H1 (cell line): Measurements from ENCODE around the gene MCRS1. TPM values are rescaled to one million over a fixed set of nuclear protein-coding genes. Genes with fewer than 3 reads are reported as not detected.
A peak's percentile ranks its signal among the peaks of the same experiment; 100 is the strongest.

ENCODE experiments used
- CTCF ChIA-PET: fragments of 300-600 bp; sonication (Branson Sonifier 250); formaldehyde crosslinking; loops from one replicate; lab custom pipeline; 2021; ENCODE audit not compliant: partially characterized antibody; lab: Charles Lee
- POLR2A ChIA-PET: fragments of 300-600 bp; sonication (Branson Sonifier 250); formaldehyde crosslinking; loops from one replicate; lab custom pipeline; 2021; ENCODE audit warnings: inconsistent platforms; ENCODE audit not compliant: partially characterized antibody; lab: Charles Lee
- DNase-seq, 2 experiments: peaks; one replicate each; pipeline versions ENCODE4 v3.0.0 to v3.0.0-alpha.2; 2010 to 2022; ENCODE audit warnings: low spot score in 2 of 2, low read depth in 1 of 2, mixed read lengths in 1 of 2
- FAIRE-seq: peaks from 2 replicates; lab custom pipeline; 2011; peaks lifted over from hg19 to GRCh38; lab: Jason Lieb, UNC
- H2AFZ ChIP-seq: 2 replicates; pipeline ENCODE4 v1.8.1; 2012; ENCODE audit warnings: low read length, inconsistent platforms
- H2AK5ac ChIP-seq: 2 replicates; pipeline ENCODE4 v1.6.1; 2013; ENCODE audit warnings: low read depth, low read length
- H2BK120ac ChIP-seq: replicated peaks from 2 replicates; pipeline ENCODE3; 2013; ENCODE audit warnings: low read depth, low read length, inconsistent platforms
- H2BK12ac ChIP-seq: 2 replicates; pipeline ENCODE4 v1.6.1; 2013; ENCODE audit warnings: low read depth, low read length
- H2BK15ac ChIP-seq: 2 replicates; pipeline ENCODE4 v1.6.1; 2013; ENCODE audit warnings: low read length
- H2BK20ac ChIP-seq: 2 replicates; pipeline ENCODE4 v1.6.1; 2013; ENCODE audit warnings: low read length
- H2BK5ac ChIP-seq: 2 replicates; pipeline ENCODE4 v1.6.1; 2013; ENCODE audit warnings: low read depth, low read length
- H3K14ac ChIP-seq: 2 replicates; pipeline ENCODE4 v1.6.1; 2013; ENCODE audit warnings: inconsistent platforms; ENCODE audit not compliant: insufficient read length
- H3K18ac ChIP-seq: 2 replicates; pipeline ENCODE4 v1.6.1; 2013; ENCODE audit warnings: low read length; ENCODE audit errors: extremely low read depth
- H3K23ac ChIP-seq: 2 replicates; pipeline ENCODE4 v1.6.1; 2013; ENCODE audit warnings: inconsistent platforms; ENCODE audit not compliant: insufficient read length
- H3K23me2 ChIP-seq: 2 replicates; pipeline ENCODE4 v1.6.1; 2013; ENCODE audit warnings: low read depth, low read length
- H3K27ac ChIP-seq: 2 replicates; pipeline ENCODE4 v1.6.1; 2011; ENCODE audit warnings: low read depth, low read length, inconsistent platforms
- H3K27me3 ChIP-seq, 4 experiments: replicated peaks in 1 of 4; 1 replicate in 1 of 4; 2 replicates in 3 of 4; pipeline versions ENCODE4 v1.6.1 to v1.8.1; 2011 to 2013; ENCODE audit warnings: low read length in 3 of 4, mild to moderate bottlenecking in 3 of 4, inconsistent platforms in 2 of 4, mixed read lengths in 2 of 4, moderate library complexity in 1 of 4; ENCODE audit not compliant: control insufficient read depth in 3 of 4, insufficient read depth in 3 of 4; ENCODE audit errors: extremely low read depth in 1 of 4
- H3K36me3 ChIP-seq, 4 experiments: 2 replicates each; pipeline versions ENCODE4 v1.6.1 to v1.8.1; 2011 to 2013; ENCODE audit warnings: mild to moderate bottlenecking in 4 of 4, low read length in 3 of 4, moderate library complexity in 2 of 4, control low read depth in 1 of 4, inconsistent platforms in 1 of 4; ENCODE audit not compliant: insufficient read depth in 4 of 4, control insufficient read depth in 2 of 4
- H3K4ac ChIP-seq: replicated peaks from 2 replicates; pipeline ENCODE3; 2013; ENCODE audit warnings: low read length, low read depth, mixed read lengths, inconsistent platforms; ENCODE audit not compliant: insufficient read length
- H3K4me1 ChIP-seq, 4 experiments: replicated peaks in 1 of 4; 1 replicate in 1 of 4; 2 replicates in 3 of 4; pipeline versions ENCODE4 v1.6.1 to v1.8.1; 2011 to 2013; ENCODE audit warnings: low read length in 3 of 4, inconsistent platforms in 2 of 4, mixed read lengths in 1 of 4; ENCODE audit not compliant: insufficient read depth in 4 of 4, control insufficient read depth in 3 of 4
- H3K4me2 ChIP-seq, 2 experiments: 2 replicates each; pipeline versions ENCODE4 v1.6.1 to v1.8.1; 2011 to 2013; ENCODE audit warnings: low read depth in 2 of 2, low read length in 2 of 2, control low read depth in 1 of 2, inconsistent platforms in 1 of 2, mild to moderate bottlenecking in 1 of 2; ENCODE audit not compliant: insufficient read depth in 1 of 2
- H3K4me3 ChIP-seq, 4 experiments: fragments of 200-600, 300-600 bp in 1 of 4; sonication (generic), shearing (Covaris generic), sonication (Bioruptor Twin) in 1 of 4; 2 replicates each; pipeline versions ENCODE4 v1.5.1 to v1.8.1; 2011 to 2016; ENCODE audit warnings: low read length in 4 of 4, low read depth in 3 of 4, control low read depth in 2 of 4, inconsistent platforms in 2 of 4, mild to moderate bottlenecking in 2 of 4, mixed read lengths in 1 of 4, moderate library complexity in 1 of 4; ENCODE audit not compliant: insufficient read depth in 2 of 4; ENCODE audit errors: extremely low read depth in 1 of 4
- H3K56ac ChIP-seq: replicated peaks from 2 replicates; pipeline ENCODE3; 2013; ENCODE audit warnings: low read depth, mild to moderate bottlenecking, mixed read lengths, low read length, inconsistent platforms; ENCODE audit not compliant: insufficient read length
- H3K79me1 ChIP-seq: 2 replicates; pipeline ENCODE4 v1.6.1; 2013; ENCODE audit warnings: low read depth, low read length, control low read depth
- H3K79me2 ChIP-seq, 2 experiments: 2 replicates each; pipeline versions ENCODE4 v1.6.1 to v1.8.1; 2012 to 2013; ENCODE audit warnings: low read length in 2 of 2, mild to moderate bottlenecking in 2 of 2, inconsistent platforms in 1 of 2; ENCODE audit not compliant: insufficient read depth in 2 of 2, control insufficient read depth in 1 of 2
- H3K9ac ChIP-seq, 4 experiments: replicated peaks in 1 of 4; 1 replicate in 1 of 4; 2 replicates in 3 of 4; pipeline versions ENCODE4 v1.6.1 to v1.8.1; 2011 to 2013; ENCODE audit warnings: low read depth in 3 of 4, low read length in 3 of 4, control low read depth in 2 of 4, mild to moderate bottlenecking in 2 of 4, moderate library complexity in 2 of 4, inconsistent platforms in 1 of 4; ENCODE audit errors: extremely low read depth in 1 of 4
- H3K9me3 ChIP-seq, 2 experiments: 2 replicates each; pipeline versions ENCODE4 v1.6.1 to v1.8.1; 2012 to 2013; ENCODE audit warnings: mild to moderate bottlenecking in 2 of 2, moderate library complexity in 2 of 2, control low read depth in 1 of 2, inconsistent platforms in 1 of 2, low read depth in 1 of 2, low read length in 1 of 2, mixed read lengths in 1 of 2; ENCODE audit not compliant: insufficient read depth in 2 of 2
- H4K20me1 ChIP-seq, 2 experiments: replicated peaks in 1 of 2; 2 replicates each; pipeline versions ENCODE3 to v1.8.1; 2011 to 2013; ENCODE audit warnings: inconsistent platforms in 2 of 2, low read length in 2 of 2, mild to moderate bottlenecking in 1 of 2; ENCODE audit not compliant: insufficient read depth in 2 of 2, control insufficient read depth in 1 of 2
- H4K5ac ChIP-seq: 2 replicates; pipeline ENCODE4 v1.6.1; 2013; ENCODE audit warnings: low read length, low read depth, mixed read lengths, inconsistent platforms; ENCODE audit not compliant: insufficient read length
- H4K8ac ChIP-seq: 2 replicates; pipeline ENCODE4 v1.8.0; 2013; ENCODE audit warnings: mild to moderate bottlenecking, moderate library complexity, low read length, inconsistent platforms; ENCODE audit not compliant: insufficient read depth; ENCODE audit errors: extremely low read depth
- H4K91ac ChIP-seq: replicated peaks from 2 replicates; pipeline ENCODE3; 2013; ENCODE audit warnings: low read length, mixed read lengths, inconsistent platforms; ENCODE audit not compliant: insufficient read length
- EP300 ChIP-seq, 2 experiments: IDR thresholded peaks; 1 replicate in 1 of 2; 2 replicates in 1 of 2; pipeline ENCODE4 v1.6.1; 2011 to 2012; ENCODE audit warnings: low read depth in 2 of 2, low read length in 2 of 2, mild to moderate bottlenecking in 2 of 2, borderline replicate concordance in 1 of 2, inconsistent platforms in 1 of 2, moderate library complexity in 1 of 2
- RFX5 ChIP-seq: IDR thresholded peaks from 2 replicates; pipeline ENCODE4 v1.6.1; 2011; ENCODE audit warnings: low read depth, low read length, improper control_type of control experiment, borderline replicate concordance
- RNF2 ChIP-seq: fragments of 200-900, 300-1000 bp; sonication (generic); IDR thresholded peaks from 2 replicates; pipeline ENCODE4 v1.7.1; 2016; ENCODE audit warnings: borderline replicate concordance, low read depth, mild to moderate bottlenecking, antibody characterized with exemption, low read length; ENCODE audit not compliant: poor library complexity, severe bottlenecking; ENCODE audit errors: missing control alignments
- SP1 ChIP-seq: IDR thresholded peaks from 2 replicates; pipeline ENCODE4 v1.6.1; 2011; ENCODE audit warnings: low read depth, low read length
- SP4 ChIP-seq: IDR thresholded peaks from 2 replicates; pipeline ENCODE4 v1.6.1; 2012; ENCODE audit warnings: low read length, inconsistent platforms
- SUZ12 ChIP-seq: fragments of 200-600 bp; sonication (generic); IDR thresholded peaks from 2 replicates; pipeline ENCODE4 v1.6.1; 2012; ENCODE audit warnings: mild to moderate bottlenecking, inconsistent platforms, low read length, moderate library complexity, mixed read lengths
- WGBS, 2 experiments: shearing (Covaris generic) in 1 of 2; methylation state at CpG; one replicate each; pipeline versions ENCODE4 v1.1.6 to v1.1.7; 2013 to 2015; ENCODE audit warnings: low lambda C conversion rate in 2 of 2, mixed read lengths in 2 of 2, inconsistent platforms in 1 of 2, low coverage in 1 of 2, missing lambda C conversion rate in 1 of 2; ENCODE audit not compliant: insufficient replicate concordance in 2 of 2, insufficient coverage in 1 of 2, insufficient read length in 1 of 2; ENCODE audit errors: extremely low coverage in 1 of 2, missing lambda C conversion rate in 1 of 2; 5-methylcytosine and 5-hydroxymethylcytosine counted together
- polyA plus RNA-seq, 7 experiments: library from polyadenylated mRNA; depleted of rRNA in 3 of 7; stranded (reverse) in 5 of 7; unstranded in 2 of 7; fragments of >200 nt in 5 of 7; fragments of 200-250 nt in 2 of 7; gene quantifications; 1 replicate in 5 of 7; 2 replicates in 1 of 7; 4 replicates in 1 of 7; pipeline versions ENCODE4 v1.2.1 to v1.2.3, GENCODE V29; 2011 to 2013; ENCODE audit warnings: missing spikeins in 2 of 7, mixed read lengths in 2 of 7
- total RNA-seq: library from RNA; stranded (reverse); fragmentation: NEBNext Ultra II Directional; extraction: Animal tissue kit (Norgen Biotek cat#: 25700); gene quantifications from 2 replicates; pipeline ENCODE4 v1.2.1, GENCODE V29; 2021

MCRS1 gene
- total and polyA plus RNA-seq, 2 of the 8 experiments (the other 6 are each of a cell fraction or from before 2014, with no cell fraction given) = 90.3 to 139 TPM

GRCh38 chr12:49543221-49543913 is 24.6 kb downstream of the MCRS1 start:
- H3K14ac ChIP-seq = no peak overlapping the region
- TF ChIP-seq RNF2 (peak; percentile 50), SP4 (no peak), RFX5 (no peak), SP1 (no peak), EP300 (IDR thresholded peaks at IDR 0.05; ENCODE audit: borderline replicate concordance in 1 of 2, low read depth in 2 of 2, low read length in 2 of 2) (no peak), SUZ12 (peak; percentile 22; the same call in 1 of the 2 replicates)
- H4K8ac ChIP-seq = no peak overlapping the region
- no peak overlapping the region for H2BK5ac ChIP-seq
- H3K27me3 ChIP-seq = peaks cover 49 to 98% (median 94%) of the 10 kb centered on the region in 4 experiments
- H3K36me3 ChIP-seq = peaks cover 0 to 6% (median 0%) of the 10 kb centered on the region in 4 experiments; a peak in 1 of 8 replicates
- DNase-seq (no peak), FAIRE-seq (no peak)
- no peak overlapping the region for H3K23ac ChIP-seq
- peak overlapping the region; percentile 25 for H4K91ac ChIP-seq
- no peak overlapping the region for H2BK20ac ChIP-seq
- H4K5ac ChIP-seq = no peak overlapping the region
- H3K79me1 ChIP-seq = no peaks in the 10 kb centered on the region
- no peak overlapping the region for H3K27ac ChIP-seq
- H3K56ac ChIP-seq = no peak overlapping the region
- 73% methylated on average over 20 of the region's 20 CpGs; no CpG with 5 or more reads in 1 of the 2 experiments for WGBS, 2 experiments
- H3K4ac ChIP-seq = peak overlapping the region; percentile 44
- no peak overlapping the region for H2BK120ac ChIP-seq
- ChIA-PET CTCF (interaction anchor here (0.9 to 3.8 kb wide), 10 partner anchors 9 to 255 kb away, joined by 3 to 23 read pairs (median 4); no protein-coding TSS in a partner anchor), POLR2A (interaction anchor here (1.4 to 3.1 kb wide), 2 partner anchors 11 to 90 kb away, joined by 4 to 12 read pairs; no protein-coding TSS in a partner anchor)
- H3K79me2 ChIP-seq = no peaks in the 10 kb centered on the region
- H2AK5ac ChIP-seq = 0 out of 2 replicates have a peak overlapping the region, but pooled peaks have one; percentile 11
- no peak overlapping the region; the same call in 1 of the 2 replicates for H3K18ac ChIP-seq
- H3K9ac ChIP-seq = no peak overlapping the region; a peak in 1 of 7 replicates
- no peak overlapping the region for H2AFZ ChIP-seq
- peak overlapping the region in 2 of 4 experiments; percentile 5 to 51; a peak in 2 of 8 replicates for H3K4me3 ChIP-seq
- peak overlapping the region; percentile 80; the same call in 1 of the 2 replicates for H2BK12ac ChIP-seq
- no peaks in the 10 kb centered on the region for H3K9me3 ChIP-seq
- peak overlapping the region; percentile 79 to 93 for H3K4me2 ChIP-seq
- peaks cover 3 to 11% of the 10 kb centered on the region in 2 experiments for H4K20me1 ChIP-seq
- H3K4me1 ChIP-seq = peaks cover 0 to 26% (median 11%) of the 10 kb centered on the region in 4 experiments; a peak in 6 of 7 replicates
- H2BK15ac ChIP-seq = no peak overlapping the region; the same call in 1 of the 2 replicates
- H3K23me2 ChIP-seq = peaks cover 6% of the 10 kb centered on the region
